Posterior cingulate gyrus (tissue), 11 donors: Measurements from ENCODE around the gene PKNOX2.

Source experiments
- DNase-seq, 10 donors: peaks; one replicate each; pipeline versions ENCODE4 v3.0.0 to v3.0.0-alpha.2; 2020 to 2021; ENCODE audit warnings: mixed read lengths in 3 of 10
- intact Hi-C: fragments of 100-400 bp; cut with DNase I; formaldehyde crosslinking; loops from one replicate; pipeline ENCODE4 v1.15.1; 2023

The PKNOX2 gene

DNA sequence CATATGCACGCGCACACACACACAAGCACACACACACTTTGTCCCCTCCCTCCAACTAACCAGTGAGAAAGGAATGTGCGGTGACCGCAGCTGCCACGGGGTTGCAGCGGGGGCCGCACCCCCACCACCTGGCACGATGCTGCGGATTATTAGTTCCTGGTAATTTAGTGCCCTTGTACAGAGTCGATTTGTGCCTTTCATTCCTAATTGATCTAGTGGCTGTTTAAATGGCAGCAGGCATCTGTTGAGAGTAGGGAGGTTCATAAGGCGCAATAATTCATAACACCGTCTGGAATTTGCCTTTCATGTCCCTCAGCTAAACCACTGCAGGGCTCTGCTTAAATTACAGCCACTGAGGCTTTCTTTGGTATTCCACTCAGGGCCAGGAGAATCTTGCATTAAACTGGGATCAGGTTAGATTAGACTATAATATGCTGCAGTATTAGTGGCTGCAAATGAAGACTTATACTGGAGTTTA lies 217.8 kb downstream of the PKNOX2 start:
- intact Hi-C loops: no loop called here
- peak in 1 of 10 donors; percentile 2 for DNase-seq

DNA sequence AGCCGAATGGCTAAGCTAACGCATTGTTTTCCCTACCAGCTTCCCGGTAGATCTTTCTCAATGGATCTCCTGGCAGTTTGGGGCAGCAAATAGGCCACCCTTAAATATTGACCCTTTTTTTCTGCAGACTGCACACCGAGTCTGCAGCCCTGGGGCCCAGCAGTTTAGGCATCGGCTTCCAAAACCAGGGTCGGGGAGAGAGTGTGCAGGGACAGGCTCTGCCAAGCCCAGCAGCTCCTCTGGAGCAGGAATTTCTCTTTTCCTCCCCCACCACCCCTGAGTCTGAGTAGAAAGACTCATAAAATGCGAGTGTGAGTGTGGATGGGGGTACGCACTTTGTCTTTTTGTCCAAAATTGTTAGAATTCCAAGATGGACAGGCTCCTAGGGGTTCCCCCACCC lies 218.3 kb downstream of the PKNOX2 start:
- DNase-seq: peak in 2 of 10 donors; percentile 7 to 65
- intact Hi-C loops: no loop called here

DNA sequence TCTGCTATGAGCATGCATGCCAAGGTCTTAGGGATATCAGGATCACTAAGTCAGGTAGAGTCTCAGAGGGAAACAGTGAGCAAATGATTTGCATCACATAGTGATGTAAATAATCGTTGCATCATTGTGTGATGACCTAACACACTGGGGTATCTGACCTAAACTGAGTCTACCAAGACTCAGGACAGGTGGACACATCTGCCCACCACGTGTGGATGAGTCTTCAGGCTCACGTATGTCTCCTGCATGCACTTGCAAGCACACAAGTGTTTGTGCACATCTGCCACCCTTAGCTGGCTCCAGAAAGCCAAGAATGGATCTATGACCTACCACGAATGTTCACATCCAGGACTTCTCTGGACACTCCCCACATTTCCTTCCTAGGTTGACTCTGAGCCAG lies 220.3 kb downstream of the PKNOX2 start:
- intact Hi-C loops: no loop called here
- no peak for DNase-seq

DNA sequence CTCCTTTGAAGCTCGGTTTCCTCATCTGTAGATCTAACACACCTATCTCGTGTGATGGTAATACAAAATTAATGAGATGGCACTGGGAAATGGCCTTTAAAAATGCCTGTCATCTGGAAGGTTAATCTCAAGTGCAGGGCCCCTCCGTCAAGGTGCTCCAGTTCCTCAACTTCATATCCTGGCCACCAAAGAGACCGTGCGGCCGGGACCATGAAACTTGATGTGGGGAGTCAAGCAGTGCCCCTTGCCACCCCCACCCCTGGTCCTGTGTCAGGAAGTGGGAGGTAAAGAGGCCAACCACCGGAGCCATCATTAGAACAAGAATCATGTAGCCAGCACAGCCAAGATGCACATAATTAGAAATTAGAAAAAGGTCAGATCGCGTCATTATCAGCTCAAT lies 223.3 kb downstream of the PKNOX2 start:
- no peak for DNase-seq
- intact Hi-C loops: no loop called here

GRCh38 chr11:125388611-125389010 lies 224.1 kb downstream of the PKNOX2 start:
- intact Hi-C loops: no loop called here
- peak in 1 of 10 donors; percentile 45 for DNase-seq

GRCh38 chr11:125389339-125390166 lies 225.0 kb downstream of the PKNOX2 start:
- intact Hi-C loops: no loop called here
- peak in 2 of 10 donors; percentile 39 to 69 for DNase-seq

DNA sequence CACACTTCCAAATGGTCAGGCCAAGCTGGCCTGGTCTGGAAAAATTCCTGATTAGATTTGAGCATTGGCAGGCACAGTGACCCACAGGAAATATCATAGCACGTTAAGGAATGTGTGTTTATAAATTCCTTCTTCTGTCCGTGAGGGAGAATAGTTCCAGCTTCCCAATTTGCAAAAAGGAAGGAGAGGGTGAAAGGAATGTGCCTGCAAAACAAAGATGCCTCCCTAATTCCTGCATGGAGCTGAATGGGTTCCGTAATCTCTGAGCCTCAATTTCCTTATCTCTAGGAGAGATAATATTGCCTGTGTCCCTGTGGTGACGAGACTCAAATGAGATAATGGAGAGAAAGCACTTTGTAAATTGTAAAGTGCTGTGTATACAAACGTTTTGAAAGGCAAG lies 226.4 kb downstream of the PKNOX2 start:
- intact Hi-C loops: no loop called here
- no peak for DNase-seq

- DNase-seq: peak in 2 of 10 donors; percentile 33 to 63
- intact Hi-C loops: no loop called here
These were observed 228.8 kb downstream of the PKNOX2 start for GRCh38 chr11:125393331-125393730.

GRCh38 chr11:125394296-125394695 lies 229.7 kb downstream of the PKNOX2 start:
- peak in 1 of 10 donors; percentile 48 for DNase-seq
- intact Hi-C loops: no loop called here

DNA sequence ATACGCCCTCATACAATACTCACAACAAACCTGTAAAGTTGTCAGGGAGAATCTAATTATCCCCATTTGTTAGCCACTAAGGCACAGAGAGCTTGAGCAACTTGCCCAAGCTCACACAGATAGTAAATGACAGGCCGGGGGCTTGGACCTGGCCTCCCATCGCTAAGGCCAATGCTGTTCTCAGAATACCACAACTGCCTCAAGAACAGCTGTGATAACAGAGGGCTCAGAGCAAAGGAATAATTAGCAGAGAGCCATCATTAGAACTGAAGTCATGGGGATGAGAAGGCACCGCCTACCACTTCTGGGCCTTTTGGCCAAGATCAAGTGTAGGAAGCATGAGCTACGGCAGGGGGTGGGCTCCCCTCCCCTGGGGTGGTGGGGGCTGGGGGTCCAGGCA lies 232.9 kb downstream of the PKNOX2 start:
- peak in 1 of 10 donors; percentile 29 for DNase-seq
- intact Hi-C loops: no loop called here

DNA sequence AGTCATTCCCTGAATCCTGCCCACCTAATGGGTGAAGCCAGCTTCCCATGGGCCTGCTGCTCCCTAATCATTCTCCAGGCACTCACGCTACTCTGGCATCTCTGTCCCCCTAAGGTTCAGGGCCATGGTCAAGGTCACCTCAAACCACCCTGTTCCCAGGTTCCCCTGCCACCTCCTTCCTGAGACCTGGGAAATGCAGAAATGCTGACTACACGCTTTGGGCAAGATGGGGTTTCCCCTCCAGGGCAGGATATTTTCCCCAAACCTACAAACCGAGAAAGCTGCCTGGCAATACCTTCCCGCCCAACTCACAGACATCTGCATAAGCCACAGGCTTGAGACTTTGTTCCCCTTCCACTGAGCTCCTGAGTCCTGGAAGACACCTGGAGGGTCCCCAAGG lies 233.9 kb downstream of the PKNOX2 start:
- peak in 1 of 10 donors; percentile 15 for DNase-seq

GRCh38 chr11:125398994-125399640 lies 234.6 kb downstream of the PKNOX2 start:
- peak in 2 of 10 donors; percentile 47 to 65 for DNase-seq
- intact Hi-C loops: no loop called here

More for the DNA sequence above, 233.9 kb downstream of the PKNOX2 start:
- intact Hi-C loops: no loop called here

DNA sequence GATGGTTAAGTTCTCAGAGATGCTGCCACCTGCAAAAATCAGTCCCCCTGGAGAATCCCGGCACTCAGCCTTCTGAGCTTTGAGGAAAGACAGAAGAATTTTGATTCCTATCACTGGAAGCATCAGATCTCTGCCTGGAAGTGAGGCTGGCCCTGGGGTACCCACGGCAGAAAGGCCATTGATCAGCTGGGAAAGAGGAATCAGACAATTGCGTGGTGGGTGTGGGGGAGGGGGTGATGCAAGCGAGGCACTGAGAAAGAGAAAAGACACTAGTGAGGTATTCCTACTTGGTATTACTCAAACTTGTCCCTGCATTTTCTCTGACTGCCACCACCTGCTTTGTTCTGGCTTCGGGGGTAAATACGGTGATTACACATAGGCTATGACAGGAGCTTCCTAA lies 235.4 kb downstream of the PKNOX2 start:
- intact Hi-C loops: no loop called here
- peak in 1 of 10 donors; percentile 52 for DNase-seq

DNA sequence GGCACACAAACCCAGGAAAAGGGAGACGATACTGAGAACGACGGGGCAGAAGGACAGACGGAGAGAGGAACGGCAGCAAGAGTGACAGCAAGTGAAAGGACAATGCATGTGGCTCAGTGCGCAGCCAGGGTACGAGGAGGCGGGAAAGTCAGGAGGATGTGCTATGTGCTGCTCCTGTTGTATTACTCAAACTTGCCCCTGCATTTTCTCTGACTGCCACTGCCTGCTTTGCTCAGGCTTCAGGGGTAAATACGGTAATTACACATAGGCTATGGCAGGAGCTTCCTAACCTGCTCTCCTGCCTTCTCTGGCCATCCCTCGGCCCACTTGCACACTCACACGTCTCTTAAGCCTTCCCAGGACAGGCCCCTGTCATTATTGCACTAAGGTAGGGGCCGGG lies 236.7 kb downstream of the PKNOX2 start:
- peak in 1 of 10 donors; percentile 72 for DNase-seq
- intact Hi-C loops: no loop called here

DNA sequence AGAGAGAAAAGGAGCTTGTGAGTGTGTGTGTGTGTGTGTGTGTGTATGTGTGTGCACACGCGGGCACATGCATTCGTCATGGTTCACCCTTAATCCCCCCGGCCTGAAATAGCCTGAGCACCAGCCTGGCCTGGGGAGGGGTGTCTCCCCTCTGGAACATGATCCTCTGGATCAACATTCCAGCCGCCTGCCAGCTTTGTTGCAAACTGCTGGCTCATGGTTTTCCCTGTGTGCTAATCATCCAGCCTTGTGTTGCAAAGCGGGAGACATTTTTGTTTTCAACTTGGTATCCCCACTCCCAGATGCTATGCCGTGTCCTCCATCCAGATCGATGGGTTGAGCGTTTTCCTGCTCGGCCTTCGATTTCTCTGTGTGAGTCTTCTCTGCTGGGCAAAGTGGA lies 237.2 kb downstream of the PKNOX2 start:
- intact Hi-C loops: no loop called here
- DNase-seq: peak in 1 of 10 donors; percentile 66

DNA sequence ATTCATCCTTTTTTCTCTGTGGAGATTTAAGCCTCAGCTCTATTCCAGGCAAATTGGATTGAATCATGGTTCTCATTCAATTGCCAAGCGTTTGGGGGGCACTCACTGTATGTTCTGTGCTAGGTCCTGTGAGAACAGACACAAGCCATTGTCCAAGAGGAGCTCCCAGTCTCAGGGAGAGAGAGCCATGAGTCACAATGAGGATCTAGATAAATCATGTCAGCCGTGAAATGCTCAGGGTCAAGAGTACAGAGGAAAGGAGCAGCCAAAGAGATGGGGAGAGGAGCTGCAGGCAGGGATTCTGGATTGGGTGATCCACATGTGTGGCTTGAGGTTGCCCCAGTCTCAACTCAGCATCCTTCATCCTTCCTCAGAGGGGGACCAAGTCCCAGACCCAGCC lies 237.9 kb downstream of the PKNOX2 start:
- DNase-seq: no peak
- intact Hi-C loops: no loop called here

GRCh38 chr11:125404157-125404810 lies 239.7 kb downstream of the PKNOX2 start:
- peak in 1 of 10 donors; percentile 54 for DNase-seq

DNA sequence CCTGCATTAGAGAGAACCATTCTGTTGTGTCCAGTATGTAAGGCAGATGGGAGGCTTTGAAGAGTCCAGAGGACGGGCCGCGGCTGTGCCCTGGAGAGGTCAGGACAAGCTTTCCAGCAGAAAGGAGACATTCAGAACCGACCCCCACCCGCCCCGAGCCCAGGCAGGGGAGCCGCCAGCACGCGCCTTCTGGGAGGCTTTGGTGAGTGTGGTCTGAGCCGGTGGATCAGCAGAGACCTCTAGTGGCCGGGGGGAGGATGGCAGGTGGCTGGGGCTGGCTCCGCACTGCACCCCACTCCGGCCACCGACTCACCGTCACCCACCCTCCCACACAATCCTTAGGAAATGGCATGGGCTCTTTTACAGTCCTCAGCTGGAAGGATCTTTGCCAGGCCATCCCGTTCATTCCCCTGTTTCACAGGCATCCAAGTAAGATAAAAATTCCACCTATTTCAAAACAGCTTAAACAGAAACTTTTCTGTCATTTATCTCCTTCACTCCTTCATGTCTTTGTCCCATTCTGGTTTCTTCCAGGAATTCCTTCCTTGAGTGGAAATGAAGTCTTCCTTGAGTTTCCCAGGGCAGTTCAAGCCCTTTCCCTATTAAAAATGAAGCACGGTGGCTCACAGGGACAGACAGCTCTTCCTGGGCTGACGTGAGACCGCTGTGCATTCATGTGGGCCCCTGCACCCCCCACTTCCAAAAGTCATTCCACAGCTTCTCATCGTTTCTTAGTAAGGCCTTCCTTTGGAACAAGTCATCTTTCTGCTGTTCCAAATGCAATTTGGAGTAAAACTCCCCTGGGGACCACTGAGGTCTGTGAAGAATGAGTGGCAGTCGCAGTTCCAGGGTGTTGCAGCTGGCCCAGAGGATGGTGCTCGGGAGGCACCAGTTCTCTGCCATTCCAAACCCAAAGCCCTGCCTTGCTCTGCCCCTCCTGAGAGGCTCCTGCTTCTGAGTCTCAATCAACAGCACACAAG lies 240.6 kb downstream of the PKNOX2 start:
- peak; percentile 64 to 96 (median 83) for DNase-seq
- intact Hi-C loops: loop anchor here (5.0 kb wide), 1 partner anchor 313 kb away; no protein-coding TSS in a partner anchor

More at GRCh38 chr11:125404157-125404810, 239.7 kb downstream of the PKNOX2 start:
- intact Hi-C loops: no loop called here

GRCh38 chr11:125407046-125407445 lies 242.5 kb downstream of the PKNOX2 start:
- intact Hi-C loops: loop anchor here (5.0 kb wide), 1 partner anchor 315 kb away; no protein-coding TSS in a partner anchor
- no peak for DNase-seq

DNA sequence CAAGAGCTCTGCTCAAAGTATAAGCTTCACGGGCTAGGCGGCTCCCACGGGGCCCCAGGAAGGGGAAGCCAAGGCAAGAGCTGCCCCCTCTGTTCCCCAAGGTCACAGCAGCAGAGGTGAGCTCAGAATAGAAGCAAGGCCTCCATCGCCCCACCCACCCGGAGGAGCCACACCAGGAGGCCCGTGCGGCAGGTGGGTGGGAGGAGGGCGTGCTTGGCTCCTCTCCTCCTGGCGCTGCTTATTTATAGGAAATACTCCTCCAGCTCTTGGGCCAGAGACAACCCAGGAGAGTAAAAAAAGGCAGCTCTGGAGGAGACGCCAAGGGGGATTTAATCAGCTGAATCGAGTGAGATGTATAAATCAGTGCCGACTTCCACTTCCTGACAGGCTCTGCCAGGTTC lies 243.8 kb downstream of the PKNOX2 start:
- intact Hi-C loops: loop anchor here (5.0 kb wide), 1 partner anchor 316 kb away; no protein-coding TSS in a partner anchor
- peak in 8 of 10 donors; percentile 42 to 94 (median 54) for DNase-seq
